Measurements from ENCODE around the gene CTCFL.

The CTCFL gene

DNA sequence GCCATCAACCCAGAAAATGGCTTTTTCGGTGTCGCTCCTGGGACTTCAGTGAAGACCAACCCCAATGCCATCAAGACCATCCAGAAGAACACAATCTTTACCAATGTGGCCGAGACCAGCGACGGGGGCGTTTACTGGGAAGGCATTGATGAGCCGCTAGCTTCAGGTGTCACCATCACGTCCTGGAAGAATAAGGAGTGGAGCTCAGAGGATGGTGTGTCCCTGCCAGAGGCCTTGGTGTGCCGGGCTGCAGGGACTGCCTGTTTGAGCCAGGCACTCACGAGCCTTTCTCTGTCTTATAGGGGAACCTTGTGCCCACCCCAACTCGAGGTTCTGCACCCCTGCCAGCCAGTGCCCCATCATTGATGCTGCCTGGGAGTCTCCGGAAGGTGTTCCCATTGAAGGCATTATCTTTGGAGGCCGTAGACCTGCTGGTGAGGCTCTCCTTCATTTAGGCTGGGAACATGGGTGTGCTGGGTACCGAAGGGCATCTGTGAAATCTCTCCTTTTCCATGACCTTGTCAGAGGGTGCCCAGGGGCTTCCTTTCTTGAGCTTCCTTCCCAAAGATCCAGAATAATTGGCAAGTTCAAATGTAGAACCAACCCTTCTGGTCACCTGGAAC, 39.4 kb upstream of the CTCFL start:
- DNase-seq (ENCODE audit: low read depth) = no peak
- no peak overlapping the region for H3K4me3 ChIP-seq (ENCODE audit: low read depth, low read length)
- no peak for TF ChIP-seq CTCF (IDR thresholded peaks at IDR 0.05; ENCODE audit: low read depth, low read length, missing control alignments)

- DNase-seq (ENCODE audit: low read depth) = no peak
- no peak overlapping the region for H3K4me3 ChIP-seq (ENCODE audit: low read depth, low read length)
- TF ChIP-seq CTCF (IDR thresholded peaks at IDR 0.05; ENCODE audit: low read depth, low read length, missing control alignments) = no peak
Observed at GRCh38 chr20:57563522-57563921, 38.6 kb upstream of the CTCFL start.

DNA sequence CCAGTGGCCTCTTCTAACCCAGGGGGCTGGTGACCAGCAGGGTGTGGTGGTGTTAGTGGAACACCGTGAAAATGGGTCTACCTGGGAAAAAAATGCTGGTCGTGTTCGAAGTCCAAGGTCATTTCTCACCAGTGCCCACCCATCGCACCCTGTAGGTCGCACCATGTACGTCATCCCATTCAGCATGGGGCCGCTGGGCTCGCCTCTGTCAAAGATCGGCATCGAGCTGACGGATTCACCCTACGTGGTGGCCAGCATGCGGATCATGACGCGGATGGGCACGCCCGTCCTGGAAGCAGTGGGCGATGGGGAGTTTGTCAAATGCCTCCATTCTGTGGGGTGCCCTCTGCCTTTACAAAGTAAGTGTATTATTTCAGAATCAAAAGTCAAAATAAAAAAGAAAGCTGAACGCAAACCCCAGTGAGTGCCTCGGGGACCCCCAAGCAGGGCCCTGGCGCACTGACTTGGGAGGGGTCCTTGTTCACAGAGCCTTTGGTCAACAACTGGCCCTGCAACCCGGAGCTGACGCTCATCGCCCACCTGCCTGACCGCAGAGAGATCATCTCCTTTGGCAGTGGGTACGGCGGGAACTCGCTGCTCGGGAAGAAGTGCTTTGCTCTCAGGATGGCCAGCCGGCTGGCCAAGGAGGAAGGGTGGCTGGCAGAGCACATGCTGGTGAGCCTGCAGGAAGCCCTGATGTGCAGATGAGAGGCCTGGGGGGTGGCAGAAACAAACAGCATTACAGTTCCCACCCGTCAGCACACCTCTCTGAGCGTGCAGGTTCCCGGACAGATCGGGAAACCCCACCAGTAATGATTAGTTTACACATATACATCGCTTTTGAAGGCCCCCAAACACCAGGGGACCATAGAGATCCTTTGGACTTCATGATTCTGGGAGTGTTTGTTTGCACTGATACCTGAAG, 37.9 kb upstream of the CTCFL start:
- TF ChIP-seq CTCF (IDR thresholded peaks at IDR 0.05; ENCODE audit: low read depth, low read length, missing control alignments) = no peak
- no peak overlapping the region for H3K4me3 ChIP-seq (ENCODE audit: low read depth, low read length)
- DNase-seq (ENCODE audit: low read depth) = no peak

DNA sequence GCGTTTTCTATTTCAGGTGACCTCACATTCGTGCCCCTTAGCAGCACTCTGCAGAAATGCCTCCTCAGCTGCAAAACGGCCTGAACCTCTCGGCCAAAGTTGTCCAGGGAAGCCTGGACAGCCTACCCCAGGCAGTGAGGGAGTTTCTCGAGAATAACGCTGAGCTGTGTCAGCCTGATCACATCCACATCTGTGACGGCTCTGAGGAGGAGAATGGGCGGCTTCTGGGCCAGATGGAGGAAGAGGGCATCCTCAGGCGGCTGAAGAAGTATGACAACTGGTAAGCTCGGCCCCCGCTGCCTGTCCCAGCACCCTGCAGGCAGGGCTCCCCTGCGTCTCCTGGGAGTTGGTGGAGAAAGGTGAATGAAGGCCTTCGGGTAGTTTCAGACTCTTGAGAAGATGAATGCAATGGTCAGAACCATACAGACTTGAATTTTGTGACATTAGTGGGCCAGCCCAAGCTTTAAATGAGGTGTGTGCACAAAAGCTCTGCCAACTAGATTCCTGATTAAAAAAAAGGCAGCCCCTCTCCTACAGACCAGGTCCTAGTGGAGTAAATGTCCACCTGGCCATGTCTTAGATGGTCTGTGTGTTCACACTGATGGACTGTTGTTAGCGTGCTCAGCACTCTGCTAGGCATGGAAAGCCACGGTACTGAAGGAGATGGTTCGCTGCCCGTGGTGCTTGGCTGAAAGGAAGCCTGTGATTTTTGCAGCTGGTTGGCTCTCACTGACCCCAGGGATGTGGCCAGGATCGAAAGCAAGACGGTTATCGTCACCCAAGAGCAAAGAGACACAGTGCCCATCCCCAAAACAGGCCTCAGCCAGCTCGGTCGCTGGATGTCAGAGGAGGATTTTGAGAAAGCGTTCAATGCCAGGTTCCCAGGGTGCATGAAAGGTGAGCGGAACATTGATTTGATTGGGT, 36.7 kb upstream of the CTCFL start:
- no peak overlapping the region for H3K4me3 ChIP-seq (ENCODE audit: low read depth, low read length)
- no peak for TF ChIP-seq CTCF (IDR thresholded peaks at IDR 0.05; ENCODE audit: low read depth, low read length, missing control alignments)
- no peak for DNase-seq (ENCODE audit: low read depth)

DNA sequence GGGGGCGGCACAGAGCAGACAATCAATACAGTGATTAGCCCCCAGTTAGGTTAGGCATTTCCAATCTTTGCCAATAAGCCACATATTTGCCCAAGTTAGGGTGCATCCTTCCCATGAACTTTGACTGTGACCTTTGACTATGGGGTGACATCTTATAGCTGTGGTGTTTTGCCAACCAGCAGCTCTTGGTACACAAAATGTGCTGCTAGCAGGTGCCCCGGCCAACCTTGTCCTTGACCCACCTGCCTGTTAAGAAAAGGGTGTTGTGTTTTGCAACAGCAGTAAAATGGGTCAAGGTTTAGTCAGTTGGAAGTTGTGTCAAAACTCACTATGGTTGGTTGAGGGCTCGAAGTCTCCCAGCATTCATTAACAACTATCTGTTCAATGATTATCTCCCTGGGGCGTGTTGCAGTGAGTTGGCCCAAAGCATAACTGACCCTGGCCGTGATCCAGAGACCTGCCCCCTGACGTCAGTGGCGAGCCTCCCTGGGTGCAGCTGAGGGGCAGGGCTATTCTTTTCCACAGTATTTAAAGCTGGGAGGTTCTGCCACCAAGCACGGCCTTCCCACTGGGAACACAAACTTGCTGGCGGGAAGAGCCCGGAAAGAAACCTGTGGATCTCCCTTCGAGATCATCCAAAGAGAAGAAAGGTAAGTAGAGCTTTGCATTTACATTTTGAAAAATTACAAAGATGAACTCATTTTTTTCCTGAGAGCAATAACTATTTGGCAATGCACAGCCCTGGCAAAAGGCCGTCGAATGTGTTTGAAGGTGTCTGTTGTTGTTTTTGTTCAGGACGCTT, 35.8 kb upstream of the CTCFL start, which contains the start of gene PCK1:
Gene PCK1, plus strand, starts transcription at position 557 of the 802 bp plus-strand sequence. CDS start 302 bp downstream, outside the sequence.
- DNase-seq (ENCODE audit: low read depth) = no peak
- H3K4me3 ChIP-seq (ENCODE audit: low read depth, low read length) = no peak within 1 kb of the TSS
- TF ChIP-seq CTCF (IDR thresholded peaks at IDR 0.05; ENCODE audit: low read depth, low read length, missing control alignments) = no peak

Data from GM12864 (cell line).